ENCODE data around the gene HDAC9. TPM values are rescaled to one million over a fixed set of nuclear protein-coding genes. Genes with fewer than 3 reads are reported as not detected.

The HDAC9 gene
- total RNA-seq, 1 donor from 2014 or later, result 28.6 TPM

- H3K36me3 Mint-ChIP-seq, result no peaks in the 10 kb centered on the region
- DNase-seq (ENCODE audit: low spot score), result no peak
- Histone ChIP-seq H3K27ac (no peak overlapping the region), H3K9me3 (ENCODE audit: low read depth) (no peaks in the 10 kb centered on the region), H3K36me3 (no peaks in the 10 kb centered on the region), H3K4me3 (no peak overlapping the region), H3K27me3 (no peaks in the 10 kb centered on the region), H3K79me2 (ENCODE audit: low read depth) (no peaks in the 10 kb centered on the region), H2AFZ (replicated peaks) (no peak overlapping the region), H3K4me1 (no peaks in the 10 kb centered on the region), H3F3A (ENCODE audit: low read depth) (no peaks in the 10 kb centered on the region), H3K9ac (no peak overlapping the region), H3K4me2 (no peak overlapping the region), H4K20me1 (ENCODE audit: low read depth) (no peaks in the 10 kb centered on the region)
- no peak overlapping the region for H3K4me3 Mint-ChIP-seq
- H3K27me3 Mint-ChIP-seq (ENCODE audit: insufficient read depth, low read depth), result no peaks in the 10 kb centered on the region
- no peak for TF ChIP-seq EZH2 (IDR thresholded peaks at IDR 0.05)
- no peak for TF ChIP-seq CTCF (IDR thresholded peaks at IDR 0.05)
- TF ChIP-seq EZH2phosphoT487 (IDR thresholded peaks at IDR 0.05), result no peak
- H3K9me3 Mint-ChIP-seq, result no peaks in the 10 kb centered on the region
- H3K4me1 Mint-ChIP-seq, result no peaks in the 10 kb centered on the region
- H3K27ac Mint-ChIP-seq, result no peak overlapping the region
Measured at GRCh38 chr7:18663321-18663720, 167.8 kb downstream of the HDAC9 start.

GRCh38 chr7:18666107-18666728 is 170.7 kb downstream of the HDAC9 start:
- Mint-ChIP-seq H3K9me3 (no peaks in the 10 kb centered on the region), H3K4me3 (no peak overlapping the region), H3K36me3 (no peaks in the 10 kb centered on the region), H3K27me3 (ENCODE audit: insufficient read depth, low read depth) (no peaks in the 10 kb centered on the region), H3K27ac (no peak overlapping the region), H3K4me1 (no peaks in the 10 kb centered on the region)
- no peak overlapping the region for H3K4me2 ChIP-seq
- no peaks in the 10 kb centered on the region for H3K79me2 ChIP-seq (ENCODE audit: low read depth)
- H3K9me3 ChIP-seq (ENCODE audit: low read depth), result no peaks in the 10 kb centered on the region
- peak; percentile 88 for DNase-seq (ENCODE audit: low spot score)
- H3K27ac ChIP-seq, result no peak overlapping the region
- H3K27me3 ChIP-seq, result no peaks in the 10 kb centered on the region
- no peaks in the 10 kb centered on the region for H3K4me1 ChIP-seq
- no peaks in the 10 kb centered on the region for H3F3A ChIP-seq (ENCODE audit: low read depth)
- H4K20me1 ChIP-seq (ENCODE audit: low read depth), result no peaks in the 10 kb centered on the region
- no peak overlapping the region for H2AFZ ChIP-seq (replicated peaks)
- TF ChIP-seq EZH2 (IDR thresholded peaks at IDR 0.05) (no peak), CTCF (IDR thresholded peaks at IDR 0.05) (peak; percentile 98)
- no peaks in the 10 kb centered on the region for H3K36me3 ChIP-seq
- H3K9ac ChIP-seq, result no peak overlapping the region
- no peak overlapping the region for H3K4me3 ChIP-seq

GRCh38 chr7:18667466-18667865 is 171.9 kb downstream of the HDAC9 start:
- Histone ChIP-seq H3K4me3 (no peak overlapping the region), H3K79me2 (ENCODE audit: low read depth) (no peaks in the 10 kb centered on the region), H4K20me1 (ENCODE audit: low read depth) (no peaks in the 10 kb centered on the region), H3K27me3 (no peaks in the 10 kb centered on the region), H3K27ac (no peak overlapping the region), H3K9me3 (ENCODE audit: low read depth) (no peaks in the 10 kb centered on the region), H3K4me2 (no peak overlapping the region), H3F3A (ENCODE audit: low read depth) (no peaks in the 10 kb centered on the region), H3K4me1 (no peaks in the 10 kb centered on the region), H3K9ac (no peak overlapping the region), H2AFZ (replicated peaks) (no peak overlapping the region), H3K36me3 (no peaks in the 10 kb centered on the region)
- H3K27me3 Mint-ChIP-seq (ENCODE audit: insufficient read depth, low read depth), result no peaks in the 10 kb centered on the region
- no peak overlapping the region for H3K4me3 Mint-ChIP-seq
- no peak overlapping the region for H3K27ac Mint-ChIP-seq
- no peak for DNase-seq (ENCODE audit: low spot score)
- no peaks in the 10 kb centered on the region for H3K9me3 Mint-ChIP-seq
- no peaks in the 10 kb centered on the region for H3K4me1 Mint-ChIP-seq
- no peak for TF ChIP-seq EZH2phosphoT487 (IDR thresholded peaks at IDR 0.05)
- TF ChIP-seq CTCF (IDR thresholded peaks at IDR 0.05), result no peak
- TF ChIP-seq EZH2 (IDR thresholded peaks at IDR 0.05), result no peak
- no peaks in the 10 kb centered on the region for H3K36me3 Mint-ChIP-seq
